ENCODE data around the gene CAMK2D. TPM values are rescaled to one million over a fixed set of nuclear protein-coding genes. Genes with fewer than 3 reads are reported as not detected.

The CAMK2D gene
- total RNA-seq, 1 experiment from 2014 or later, result 27.6 TPM

DNA sequence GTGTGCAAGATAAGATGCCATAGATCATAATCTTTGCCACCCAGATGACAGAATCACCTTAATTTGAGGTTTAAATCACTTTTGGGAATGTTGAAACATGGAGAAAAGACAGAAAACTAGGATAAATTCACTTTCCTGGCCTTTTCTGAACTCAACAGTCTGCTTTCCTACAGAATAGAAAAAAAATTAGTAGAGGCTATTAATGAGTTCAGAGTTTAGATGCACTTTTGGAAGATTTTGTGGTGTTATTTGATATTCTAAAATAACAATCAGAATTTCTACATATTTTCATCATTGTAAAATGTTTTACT is 195.9 kb downstream of the CAMK2D start:
- no peak for DNase-seq (ENCODE audit: low spot score)

- no peak for DNase-seq (ENCODE audit: low spot score)
Observed at GRCh38 chr4:113564493-113564892, 197.0 kb downstream of the CAMK2D start.

- no peak for DNase-seq (ENCODE audit: low spot score)
Observed at GRCh38 chr4:113563691-113564378, 197.7 kb downstream of the CAMK2D start.

- no peak for DNase-seq (ENCODE audit: low spot score)
Observed at GRCh38 chr4:113561758-113562157, 199.8 kb downstream of the CAMK2D start.

DNA sequence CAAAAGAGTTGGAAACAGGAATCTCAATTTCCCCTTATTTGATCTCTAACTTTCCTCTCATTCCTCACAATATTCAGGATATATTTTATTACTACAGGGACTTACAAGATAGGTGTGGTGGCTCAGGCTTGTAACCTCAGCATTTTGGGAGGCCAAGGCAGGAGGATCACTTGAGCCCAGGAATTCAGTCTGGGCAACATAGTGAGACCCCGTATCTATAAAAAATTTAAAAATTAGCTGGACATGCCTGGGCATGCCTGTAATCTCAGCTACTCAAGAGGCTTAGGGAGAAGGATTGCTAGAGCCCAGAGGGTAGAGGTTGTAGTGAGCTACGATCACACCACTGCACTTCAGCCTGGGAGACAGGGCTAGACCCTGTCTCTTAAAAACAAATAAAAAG is 200.4 kb downstream of the CAMK2D start:
- DNase-seq (ENCODE audit: low spot score), result no peak

GRCh38 chr4:113560579-113560978 is 201.0 kb downstream of the CAMK2D start:
- DNase-seq (ENCODE audit: low spot score), result no peak

DNA sequence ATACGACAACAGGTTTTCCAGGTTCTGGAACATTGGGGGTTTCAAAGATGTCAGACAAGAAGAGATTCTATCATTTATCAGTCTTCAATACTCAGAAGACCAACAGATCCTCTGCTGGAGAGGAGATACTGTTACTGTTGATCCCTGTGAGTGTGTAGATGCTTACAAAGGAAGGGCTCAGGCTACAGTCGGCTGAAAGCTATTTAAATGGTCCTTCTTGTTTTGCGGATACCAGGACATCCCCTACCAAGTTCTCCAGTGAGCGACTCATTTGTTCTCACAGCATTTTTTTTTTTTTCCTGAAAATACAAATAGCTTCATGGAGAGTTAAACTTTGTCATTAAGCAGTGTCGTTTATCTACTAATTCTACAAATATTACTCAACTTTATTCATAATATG is 201.6 kb downstream of the CAMK2D start:
- DNase-seq (ENCODE audit: low spot score), result no peak

GRCh38 chr4:113556382-113557134 is 205.0 kb downstream of the CAMK2D start:
- DNase-seq (ENCODE audit: low spot score), result no peak

- no peak for DNase-seq (ENCODE audit: low spot score)
Observed at GRCh38 chr4:113555868-113556267, 205.7 kb downstream of the CAMK2D start.

GRCh38 chr4:113553082-113553481 is 208.5 kb downstream of the CAMK2D start:
- no peak for DNase-seq (ENCODE audit: low spot score)

DNA sequence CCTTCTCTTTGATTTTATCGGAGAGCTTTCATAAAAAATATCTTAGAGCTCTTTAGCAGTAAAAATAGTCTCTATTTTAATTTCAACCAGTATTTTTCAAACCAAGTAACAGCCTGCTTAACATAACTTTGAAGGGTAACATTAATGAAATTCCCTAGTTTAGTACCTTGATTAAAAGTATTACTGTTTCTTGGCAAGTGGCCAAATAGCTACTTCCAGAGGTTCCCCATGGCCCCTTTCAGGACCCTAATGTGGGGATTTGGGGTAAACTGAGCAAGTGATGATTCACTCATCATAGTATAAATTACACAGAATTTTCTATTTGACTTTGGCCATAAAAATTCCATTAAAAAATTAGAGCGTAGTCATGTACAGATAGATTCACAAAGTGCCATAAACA is 211.0 kb downstream of the CAMK2D start:
- no peak for DNase-seq (ENCODE audit: low spot score)

GRCh38 chr4:113548303-113548702 is 213.2 kb downstream of the CAMK2D start:
- no peak for DNase-seq (ENCODE audit: low spot score)

GRCh38 chr4:113547487-113548042 is 214.0 kb downstream of the CAMK2D start:
- peak; percentile 95 for DNase-seq (ENCODE audit: low spot score)

DNA sequence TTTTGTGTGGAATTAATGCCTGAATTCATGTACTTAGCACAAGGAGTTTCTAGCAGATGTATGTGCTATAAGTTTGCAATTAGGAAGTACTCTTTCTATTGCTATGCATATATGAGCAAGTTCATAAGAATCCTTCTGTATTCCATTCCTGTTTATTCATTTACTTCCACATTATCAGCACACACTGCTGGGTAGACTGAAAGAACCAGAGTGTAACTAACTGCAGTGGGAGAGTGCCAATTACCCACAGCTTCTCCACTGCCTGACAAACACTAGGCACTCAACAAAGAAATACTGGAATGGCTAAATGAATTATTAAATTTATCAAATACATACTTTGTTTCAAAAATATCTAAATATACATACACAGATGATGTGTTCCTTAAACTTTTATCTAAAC is 219.6 kb downstream of the CAMK2D start:
- DNase-seq (ENCODE audit: low spot score), result no peak

DNA sequence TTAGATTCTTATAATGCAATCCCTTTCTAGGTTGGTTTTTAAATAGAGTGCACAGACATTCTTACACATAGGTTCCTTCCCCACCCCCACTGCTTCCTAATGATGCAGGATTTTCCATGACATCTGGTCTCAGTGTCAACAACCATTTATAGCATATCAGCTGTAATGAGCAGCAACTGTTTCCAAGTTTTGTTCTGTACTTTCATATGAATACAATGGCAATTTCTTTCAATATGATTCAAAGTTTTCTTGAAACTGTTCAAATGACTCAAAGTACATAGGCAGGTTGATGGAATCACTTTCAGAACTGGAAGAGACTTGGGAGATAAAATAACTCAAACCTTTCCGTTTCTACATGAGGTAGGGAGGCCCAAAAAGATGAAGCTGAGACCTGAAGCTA is 220.7 kb downstream of the CAMK2D start:
- DNase-seq (ENCODE audit: low spot score), result no peak

GRCh38 chr4:113539408-113539807 is 222.1 kb downstream of the CAMK2D start:
- DNase-seq (ENCODE audit: low spot score), result no peak

DNA sequence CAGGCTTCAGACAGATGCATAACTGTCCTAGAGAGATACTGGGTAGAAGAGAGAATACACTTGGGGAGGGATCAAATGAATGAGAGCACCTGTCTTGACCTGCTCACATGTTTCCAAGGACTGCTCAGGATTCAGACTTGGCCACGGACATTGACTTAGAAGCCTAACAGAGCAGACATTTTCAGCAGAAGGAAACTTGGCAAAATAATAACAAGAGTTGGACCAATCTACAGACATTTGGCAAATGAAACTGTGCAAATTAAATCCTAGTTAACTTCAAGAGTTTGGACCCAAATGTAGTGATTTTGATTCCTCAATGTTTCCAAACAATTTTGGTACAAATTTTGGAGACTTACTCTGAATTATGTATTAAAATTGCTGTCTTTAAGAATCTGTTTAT is 223.9 kb downstream of the CAMK2D start:
- no peak for DNase-seq (ENCODE audit: low spot score)

DNA sequence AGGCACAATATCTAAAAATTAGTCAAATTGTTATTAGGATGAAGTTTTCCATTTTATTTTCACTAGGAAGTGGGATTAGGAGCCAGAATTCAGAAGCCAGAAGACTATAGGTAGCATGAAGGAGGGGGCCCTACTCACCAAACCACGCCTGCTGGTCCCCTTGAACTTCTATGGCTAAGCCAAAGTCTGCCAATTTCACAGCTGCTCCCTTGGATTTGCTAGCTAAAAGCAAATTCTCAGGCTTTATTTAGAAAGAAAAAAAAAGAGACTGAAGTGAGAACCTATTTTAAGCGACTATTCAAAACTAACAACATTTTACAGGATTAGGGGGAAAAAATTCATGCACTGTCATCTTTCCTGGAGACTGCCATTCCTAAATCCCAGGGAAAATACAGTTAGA is 224.3 kb downstream of the CAMK2D start:
- DNase-seq (ENCODE audit: low spot score), result no peak

DNA sequence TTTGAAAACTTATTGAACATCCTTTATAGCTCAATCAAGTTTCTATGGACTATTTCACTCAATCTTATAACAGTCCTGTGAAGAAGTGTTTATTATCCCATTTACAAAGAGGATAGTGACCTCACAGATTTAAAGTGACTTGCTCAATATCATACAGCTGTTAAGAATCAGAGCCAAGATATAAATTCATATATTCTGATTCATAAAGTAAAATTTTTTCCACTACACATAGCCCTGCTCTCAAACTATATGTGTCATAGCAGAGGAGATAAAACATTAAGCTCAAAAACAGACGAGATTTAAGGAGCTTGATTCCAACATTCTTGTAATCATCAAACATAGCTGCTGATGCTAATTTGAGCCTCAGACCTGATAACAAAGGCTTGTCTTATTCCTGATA is 226.8 kb downstream of the CAMK2D start:
- no peak for DNase-seq (ENCODE audit: low spot score)

GRCh38 chr4:113531572-113531971 is 230.0 kb downstream of the CAMK2D start:
- no peak for DNase-seq (ENCODE audit: low spot score)

DNA sequence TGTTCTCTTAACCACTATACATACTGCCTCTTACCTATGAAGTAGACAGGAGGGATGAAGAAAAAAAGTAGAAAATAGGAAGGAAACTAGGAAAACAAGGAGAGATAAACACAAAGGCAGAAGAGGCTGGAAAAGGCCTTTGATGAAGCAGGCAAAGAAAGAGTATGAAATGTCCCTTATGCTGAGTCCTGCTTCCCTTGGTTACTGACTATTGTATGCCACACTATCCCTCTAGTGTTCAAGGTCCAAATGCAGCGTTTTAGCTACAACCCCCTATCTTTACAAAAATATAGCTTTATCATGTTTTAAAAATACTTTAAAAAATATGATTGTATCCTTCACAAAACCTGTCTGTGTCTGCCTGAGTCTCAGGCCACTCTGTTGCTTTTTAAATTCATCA is 233.1 kb downstream of the CAMK2D start:
- DNase-seq (ENCODE audit: low spot score), result no peak

DNA sequence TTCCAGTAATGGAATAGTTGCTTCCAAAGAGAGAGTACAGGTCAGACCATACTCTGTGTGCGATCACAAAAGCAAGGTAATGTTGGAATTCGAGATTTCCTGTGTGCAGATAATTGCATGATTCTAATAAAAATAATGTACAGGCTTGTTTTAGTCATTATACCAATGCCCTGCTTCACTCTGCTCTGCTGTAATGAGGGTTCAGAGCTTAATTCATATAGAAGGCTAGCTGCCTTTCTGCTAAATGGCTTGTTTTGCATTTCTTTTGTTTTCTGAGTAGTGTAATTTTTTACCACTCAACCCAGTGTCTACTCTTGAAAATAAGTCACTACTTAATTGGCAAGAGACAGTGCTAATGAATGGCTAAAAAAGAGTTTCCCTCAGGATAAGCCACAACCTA is 236.0 kb downstream of the CAMK2D start:
- DNase-seq (ENCODE audit: low spot score), result no peak

- no peak for DNase-seq (ENCODE audit: low spot score)
Observed at GRCh38 chr4:113524505-113525186, 236.9 kb downstream of the CAMK2D start.
